Astrocyte (in vitro differentiated cells and primary cell): ENCODE results near the gene GPR27.

ENCODE experiments used
- EZH2 ChIP-seq: IDR thresholded peaks from 2 replicates; pipeline ENCODE4 v1.6.1; 2012; ENCODE audit warnings: mild to moderate bottlenecking, low read length, inconsistent platforms; ENCODE audit not compliant: insufficient read depth
- TF ChIP-seq, protein P1 (sequence below): IDR thresholded peaks from 2 replicates; pipeline ENCODE4 v1.5.1; 2011; ENCODE audit warnings: low read depth, mild to moderate bottlenecking, inconsistent platforms, low read length, moderate library complexity; ENCODE audit not compliant: insufficient read depth

DNA sequence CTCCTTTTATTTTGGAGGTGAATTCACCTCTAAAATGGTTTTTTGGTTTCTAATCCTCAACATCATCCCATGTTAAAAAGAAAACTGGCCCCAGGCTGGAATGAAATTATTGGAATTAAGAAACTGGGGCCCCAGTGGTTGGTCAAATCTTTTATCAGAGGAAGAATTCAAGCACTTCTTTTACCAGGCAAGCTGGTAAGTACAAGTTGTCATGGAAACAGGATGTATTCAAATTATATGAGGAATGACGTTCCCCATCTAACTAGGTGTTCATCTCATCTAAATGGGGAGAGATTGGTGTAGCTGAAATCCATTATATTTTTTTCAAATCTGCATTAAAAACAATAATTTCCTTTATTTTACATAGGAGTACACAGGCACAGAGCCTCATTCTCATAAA lies 18.8 kb upstream of the GPR27 start:
- TF ChIP-seq, protein P1, sequence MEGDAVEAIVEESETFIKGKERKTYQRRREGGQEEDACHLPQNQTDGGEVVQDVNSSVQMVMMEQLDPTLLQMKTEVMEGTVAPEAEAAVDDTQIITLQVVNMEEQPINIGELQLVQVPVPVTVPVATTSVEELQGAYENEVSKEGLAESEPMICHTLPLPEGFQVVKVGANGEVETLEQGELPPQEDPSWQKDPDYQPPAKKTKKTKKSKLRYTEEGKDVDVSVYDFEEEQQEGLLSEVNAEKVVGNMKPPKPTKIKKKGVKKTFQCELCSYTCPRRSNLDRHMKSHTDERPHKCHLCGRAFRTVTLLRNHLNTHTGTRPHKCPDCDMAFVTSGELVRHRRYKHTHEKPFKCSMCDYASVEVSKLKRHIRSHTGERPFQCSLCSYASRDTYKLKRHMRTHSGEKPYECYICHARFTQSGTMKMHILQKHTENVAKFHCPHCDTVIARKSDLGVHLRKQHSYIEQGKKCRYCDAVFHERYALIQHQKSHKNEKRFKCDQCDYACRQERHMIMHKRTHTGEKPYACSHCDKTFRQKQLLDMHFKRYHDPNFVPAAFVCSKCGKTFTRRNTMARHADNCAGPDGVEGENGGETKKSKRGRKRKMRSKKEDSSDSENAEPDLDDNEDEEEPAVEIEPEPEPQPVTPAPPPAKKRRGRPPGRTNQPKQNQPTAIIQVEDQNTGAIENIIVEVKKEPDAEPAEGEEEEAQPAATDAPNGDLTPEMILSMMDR = no peak
- no peak for TF ChIP-seq EZH2
